ENCODE results near the gene CSTB.

Gene CSTB

GRCh38 chr21:43731476-43731875 lies 44.6 kb downstream of the CSTB start:
- DNase-seq (ENCODE audit: low read depth) = no peak

- DNase-seq (ENCODE audit: low read depth) = peak; percentile 84
Observed at GRCh38 chr21:43728467-43729390, 47.4 kb downstream of the CSTB start.

- no peak for DNase-seq (ENCODE audit: low read depth)
Observed at GRCh38 chr21:43728154-43728466, 48.0 kb downstream of the CSTB start.

GRCh38 chr21:43727519-43728153 lies 48.5 kb downstream of the CSTB start:
- no peak for DNase-seq (ENCODE audit: low read depth)

GRCh38 chr21:43726686-43727518 lies 49.2 kb downstream of the CSTB start:
- no peak for DNase-seq (ENCODE audit: low read depth)

Data from T follicular helper cell (primary cell).